GM18502 (cell line): ENCODE results near the gene KDM6B.
"Not testable (repeated sequence)": the region's sequence is repeated elsewhere in the genome, so short reads cannot be mapped to it uniquely, and the experiment has no call there.

Experiments used
- ATAC-seq: cut with Tn5 transposase; IDR thresholded peaks from one replicate; pipeline ENCODE4 v1.9.1; 2021; ENCODE audit warnings: mild to moderate bottlenecking; ENCODE audit not compliant: unreplicated experiment, poor library complexity

KDM6B gene

GRCh38 chr17:7862692-7863437 lies 28.8 kb downstream of the KDM6B start:
- no peak for ATAC-seq

DNA sequence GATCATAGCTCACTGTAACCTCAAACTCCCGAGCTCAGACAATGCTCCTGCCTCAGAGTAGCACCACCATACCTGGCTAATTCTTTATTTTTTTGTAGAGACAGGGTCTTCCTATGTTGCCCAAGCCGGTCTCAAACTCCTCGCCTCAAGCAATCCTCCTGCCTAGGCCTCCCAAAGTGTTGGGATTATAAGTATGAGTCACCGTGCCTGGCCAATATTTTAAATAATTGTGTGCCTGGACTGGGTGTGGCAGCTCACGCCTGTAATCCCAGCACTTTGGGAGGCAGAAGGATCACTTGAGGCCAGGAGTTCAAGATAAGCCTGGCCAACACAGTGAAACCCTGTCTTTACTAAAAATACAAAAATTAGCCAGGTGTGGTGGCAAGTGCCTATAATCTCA lies 30.4 kb downstream of the KDM6B start:
- not testable (repeated sequence) for ATAC-seq

DNA sequence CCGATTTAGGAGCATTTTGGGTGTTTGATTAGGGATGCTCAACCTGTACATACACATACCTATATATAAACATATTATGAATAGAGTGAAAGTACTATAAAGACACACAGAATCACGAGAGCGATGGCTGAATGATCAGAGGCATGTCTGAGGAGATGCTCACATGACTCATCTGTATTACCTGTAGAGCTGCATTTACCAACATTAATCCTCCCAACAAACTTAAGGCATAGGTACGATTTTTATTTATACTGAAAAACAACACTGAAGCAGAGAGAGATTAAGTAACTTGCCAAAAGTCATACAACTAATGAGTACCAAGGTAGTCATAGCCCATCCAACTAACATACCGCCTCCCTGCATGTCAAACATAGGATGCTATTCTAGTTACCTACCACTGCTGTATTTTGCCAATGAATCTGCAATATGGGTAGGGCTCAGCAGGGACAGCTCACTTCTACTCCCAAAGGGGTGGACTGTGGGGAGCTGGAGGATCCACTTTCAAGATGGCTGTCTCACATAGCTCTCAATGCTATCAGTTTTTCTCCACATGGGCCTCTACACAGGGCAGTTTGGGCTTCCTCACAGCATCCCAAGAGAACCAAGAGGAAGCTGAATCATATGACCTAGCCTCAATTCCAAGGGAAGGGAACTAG lies 31.1 kb downstream of the KDM6B start:
- ATAC-seq = no peak

GRCh38 chr17:7867881-7868329 lies 33.9 kb downstream of the KDM6B start:
- ATAC-seq = no peak

- no peak for ATAC-seq
These were observed 39.0 kb downstream of the KDM6B start for GRCh38 chr17:7873051-7873450.

DNA sequence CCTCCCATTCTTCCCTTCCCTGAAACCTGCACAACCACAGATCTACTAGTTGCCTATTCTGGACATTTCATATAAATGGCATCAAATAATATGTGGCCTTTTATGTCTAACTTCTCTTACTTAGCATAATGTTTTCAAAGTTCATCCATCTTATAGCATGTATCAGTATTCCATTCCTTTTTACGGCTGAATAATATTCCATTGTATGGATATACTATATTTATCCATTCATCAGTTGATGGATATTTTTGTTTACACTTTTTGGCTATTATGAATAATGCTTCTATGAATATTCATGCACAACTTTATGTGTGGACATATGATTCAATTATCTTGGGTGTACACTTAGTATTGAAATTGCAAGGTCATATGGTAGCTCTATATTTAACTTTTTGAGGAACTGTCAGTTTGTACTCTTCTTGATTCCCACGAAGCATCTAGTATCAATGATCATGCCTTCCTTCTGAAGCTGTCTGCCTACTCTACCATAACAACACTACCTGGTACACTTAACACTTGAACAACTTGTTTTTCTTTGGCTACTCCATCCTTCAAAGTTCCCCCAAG lies 41.9 kb downstream of the KDM6B start:
- no peak for ATAC-seq

DNA sequence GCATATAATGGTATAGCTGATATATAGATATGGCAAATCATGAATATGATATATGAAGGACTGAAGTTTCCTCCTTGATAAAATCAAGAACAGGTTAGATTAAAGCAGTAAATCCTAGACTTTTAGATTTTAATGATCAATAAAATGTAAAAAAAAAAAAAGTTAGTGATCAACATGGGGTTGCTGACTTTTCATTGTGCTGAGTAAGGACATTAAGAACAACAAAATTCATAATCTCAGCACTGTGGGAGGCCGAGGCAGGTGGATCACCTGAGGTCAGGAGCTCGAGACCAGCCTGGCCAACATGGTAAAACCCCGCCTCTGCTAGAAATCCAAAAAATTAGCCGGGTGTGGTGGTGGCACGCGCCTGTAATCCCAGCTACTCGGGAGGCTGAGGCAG lies 44.2 kb downstream of the KDM6B start:
- no peak for ATAC-seq

DNA sequence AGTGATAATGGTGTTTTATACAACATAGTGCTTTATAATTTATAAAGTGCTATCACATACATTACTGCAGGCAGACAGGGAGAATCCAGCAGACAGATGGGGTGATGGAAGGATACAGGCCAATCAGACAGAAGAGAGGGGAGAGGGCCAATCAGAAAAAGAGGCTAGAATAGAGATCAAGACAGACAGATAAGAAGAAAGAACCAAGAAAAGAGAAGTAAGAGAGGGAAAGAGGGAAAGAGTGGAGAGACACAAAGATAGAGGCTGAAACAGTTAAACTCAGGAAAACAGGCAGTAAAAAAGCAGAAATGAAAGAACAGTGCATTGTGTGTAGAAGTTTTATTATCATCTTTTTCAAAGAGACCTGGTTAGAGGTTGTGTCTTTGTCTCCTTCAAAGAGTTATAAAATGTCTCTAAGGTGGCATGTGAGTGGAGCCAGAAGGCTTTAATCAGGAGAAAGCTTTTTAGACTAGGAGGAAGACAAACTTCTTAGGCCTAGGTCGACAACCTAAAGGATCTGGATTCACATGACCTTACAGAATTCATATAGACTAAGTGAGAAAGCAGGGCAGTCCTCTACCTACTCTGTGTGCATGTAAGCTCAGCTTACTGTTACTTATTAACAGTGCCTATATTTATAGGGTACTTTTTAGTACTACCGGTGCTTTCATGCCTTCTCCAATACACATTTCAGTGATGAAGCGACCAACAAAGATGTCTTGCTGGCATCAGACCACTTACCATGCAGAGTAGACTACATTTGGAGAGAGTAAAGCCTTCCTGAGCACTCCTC lies 46.3 kb downstream of the KDM6B start:
- ATAC-seq = no peak

DNA sequence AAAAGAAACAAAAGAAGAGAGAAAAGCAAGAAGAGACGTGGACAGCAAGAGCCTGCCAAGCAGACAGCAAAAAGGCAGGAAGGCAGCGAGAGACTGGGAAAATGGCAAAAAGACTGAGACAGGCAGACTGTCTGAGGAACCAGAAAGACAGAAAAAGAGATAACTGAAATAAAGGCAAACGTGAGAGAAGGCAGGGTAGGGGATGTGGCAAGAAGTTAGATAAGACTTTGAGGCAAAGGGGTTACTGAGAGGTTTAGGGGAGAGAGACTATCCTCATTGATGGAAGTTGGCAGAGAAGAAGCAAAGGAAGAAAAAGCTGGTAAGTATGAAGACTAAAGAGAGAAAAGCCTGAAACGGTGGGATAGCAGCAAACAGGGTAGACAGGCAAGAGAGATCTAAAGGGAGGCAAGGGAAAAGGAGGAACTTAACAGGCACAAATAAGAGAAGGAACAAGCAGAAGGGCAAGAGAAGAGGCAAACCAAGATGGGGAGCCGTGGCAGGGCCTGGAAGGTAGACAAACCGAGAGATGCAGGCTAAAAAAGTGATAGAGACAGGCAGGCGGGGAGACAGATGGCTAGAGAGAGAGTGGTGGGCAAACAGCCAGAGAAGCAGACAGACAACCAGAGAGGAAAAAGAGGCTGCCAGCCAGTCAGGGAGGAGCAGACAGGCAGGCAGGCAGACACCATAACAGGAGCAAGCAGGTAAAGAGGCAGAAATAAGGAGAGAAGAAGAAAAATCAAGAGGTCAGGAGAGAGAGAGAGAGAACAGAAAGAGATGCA lies 47.4 kb downstream of the KDM6B start:
- no peak for ATAC-seq

- ATAC-seq = no peak
These were observed 48.1 kb downstream of the KDM6B start for GRCh38 chr17:7882068-7882467.

- no peak for ATAC-seq
These were observed 48.6 kb downstream of the KDM6B start for GRCh38 chr17:7882629-7883028.
